Measurements from ENCODE around the gene WFIKKN1.

WFIKKN1 gene

DNA sequence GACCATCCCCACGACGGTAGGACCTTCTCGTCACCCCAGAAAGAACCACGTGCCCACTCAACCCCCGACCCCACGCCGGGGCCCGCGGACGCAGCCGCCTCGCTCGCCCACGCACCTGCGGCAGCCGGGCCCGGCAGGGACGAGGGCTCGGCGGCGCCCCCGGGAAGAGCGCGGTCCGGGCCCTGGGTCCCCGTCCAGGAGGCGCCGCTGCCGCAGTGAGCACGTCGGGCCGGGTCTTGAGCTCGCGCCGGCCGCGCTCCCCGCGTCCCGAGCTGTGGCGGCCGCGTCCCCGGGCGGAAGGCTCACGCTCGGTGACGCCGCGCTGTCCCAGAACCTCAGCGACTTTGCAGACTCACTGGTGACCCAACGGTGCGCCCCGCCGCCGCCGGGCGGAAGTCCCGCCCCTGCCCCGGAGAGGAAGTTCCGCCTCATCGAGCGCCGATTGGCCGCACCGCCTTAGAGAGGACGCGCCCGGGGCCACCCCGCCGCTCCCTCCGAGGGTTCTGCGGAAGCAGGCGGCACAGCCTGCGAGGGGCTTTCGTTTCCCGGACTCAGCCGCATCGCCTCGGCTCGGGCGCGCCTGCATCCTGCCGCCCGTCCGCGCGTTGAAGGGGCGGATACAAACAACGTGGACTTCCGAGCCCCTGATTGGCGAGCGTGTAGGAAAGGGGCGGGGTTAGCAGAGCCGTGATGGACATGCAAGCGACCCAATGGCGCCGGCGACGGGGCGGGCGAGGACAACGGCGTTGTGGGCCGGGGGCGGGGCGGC, 41.7 kb upstream of the WFIKKN1 start:
- Histone ChIP-seq H2AFZ (ENCODE audit: low read length, unreplicated experiment) (peak overlapping the region; percentile 95), H3K27ac (ENCODE audit: low read depth, low read length) (peak overlapping the region; percentile 93), H3K79me2 (ENCODE audit: control insufficient read depth, insufficient read depth, low read length, unreplicated experiment) (peaks cover 36% of the 10 kb centered on the region), H3K27me3 (ENCODE audit: insufficient read depth, low read length) (no peaks in the 10 kb centered on the region), H3K4me3 (ENCODE audit: low read depth, low read length) (peak overlapping the region; percentile 100), H3K4me1 (ENCODE audit: control insufficient read depth, insufficient read depth, low read length, unreplicated experiment) (peaks cover 16% of the 10 kb centered on the region), H3K36me3 (ENCODE audit: insufficient read depth, low read length) (no peaks in the 10 kb centered on the region)

DNA sequence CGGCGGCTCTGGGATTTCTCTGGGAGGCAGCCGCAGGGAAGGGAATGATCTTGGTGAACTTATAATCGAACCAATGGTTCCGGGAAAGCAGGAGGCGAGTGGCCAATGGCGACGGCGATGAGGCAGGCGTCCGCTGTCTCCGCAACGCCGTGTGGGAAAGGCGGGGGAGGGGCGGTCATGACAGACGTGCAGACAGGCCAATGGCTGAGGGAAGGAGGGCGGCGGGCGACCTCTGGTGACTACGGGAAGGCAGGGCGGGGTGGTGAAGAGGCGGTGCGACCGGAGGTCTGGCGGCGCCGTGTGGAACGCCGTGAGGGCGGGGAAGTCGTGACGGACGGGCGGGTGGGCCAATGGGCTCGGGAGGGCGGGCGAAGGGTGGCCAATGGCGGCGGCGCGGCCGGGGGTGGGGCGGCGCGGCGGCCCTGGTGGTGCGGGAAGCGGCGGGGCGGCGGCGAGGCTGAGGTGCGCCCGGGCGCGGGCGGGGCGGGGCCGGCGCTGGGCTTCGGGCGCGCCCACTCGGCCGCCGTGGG, 41.1 kb upstream of the WFIKKN1 start, which contains the start of gene RAB40C:
Gene RAB40C (plus strand): TSS at position 409 of the 530 bp plus-strand sequence. CDS start 226 bp downstream, outside the sequence.
- peak within 1 kb of the TSS; percentile 95 for H2AFZ ChIP-seq (ENCODE audit: low read length, unreplicated experiment)
- H3K27me3 ChIP-seq (ENCODE audit: insufficient read depth, low read length) = no peaks in the 10 kb centered on the region
- peaks cover 41% of the 10 kb centered on the region for H3K79me2 ChIP-seq (ENCODE audit: control insufficient read depth, insufficient read depth, low read length, unreplicated experiment)

DNA sequence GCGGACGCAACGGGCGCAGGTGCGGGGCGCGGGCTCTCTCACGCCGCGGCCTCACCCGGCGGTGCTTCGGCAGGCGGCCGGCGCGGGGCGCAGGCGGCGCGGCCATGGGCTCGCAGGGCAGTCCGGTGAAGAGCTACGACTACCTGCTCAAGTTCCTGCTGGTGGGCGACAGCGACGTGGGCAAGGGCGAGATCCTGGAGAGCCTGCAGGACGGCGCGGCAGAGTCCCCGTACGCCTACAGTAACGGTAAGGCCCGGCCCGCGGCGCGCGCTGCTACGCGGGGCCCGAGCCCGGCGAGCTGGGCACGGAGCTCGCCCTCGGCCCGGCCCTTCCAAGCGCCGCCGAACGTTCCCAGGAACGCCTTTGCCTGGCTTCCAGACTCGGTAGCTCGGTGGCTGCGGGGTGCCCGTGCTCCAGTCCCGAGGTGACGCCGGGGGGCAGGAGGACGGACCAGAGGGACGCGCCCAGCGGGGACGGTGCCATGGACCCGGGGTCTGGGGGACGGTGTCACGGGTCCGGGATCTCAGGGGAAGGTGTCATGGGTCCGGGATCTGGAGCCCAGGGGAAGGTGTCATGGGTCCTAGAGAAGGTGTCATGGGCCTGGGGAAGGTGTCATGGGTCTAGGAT, 40.5 kb upstream of the WFIKKN1 start:
- Histone ChIP-seq H3K36me3 (ENCODE audit: insufficient read depth, low read length) (no peaks in the 10 kb centered on the region), H3K27me3 (ENCODE audit: insufficient read depth, low read length) (no peaks in the 10 kb centered on the region), H3K27ac (ENCODE audit: low read depth, low read length) (no peak overlapping the region), H2AFZ (ENCODE audit: low read length, unreplicated experiment) (peak overlapping the region; percentile 87), H3K4me3 (ENCODE audit: low read depth, low read length) (peak overlapping the region; percentile 99), H3K4me1 (ENCODE audit: control insufficient read depth, insufficient read depth, low read length, unreplicated experiment) (peaks cover 16% of the 10 kb centered on the region), H3K79me2 (ENCODE audit: control insufficient read depth, insufficient read depth, low read length, unreplicated experiment) (peaks cover 41% of the 10 kb centered on the region)

More for the DNA sequence above, 41.1 kb upstream of the WFIKKN1 start, which contains the start of gene RAB40C:
- peak within 1 kb of the TSS; percentile 93 for H3K27ac ChIP-seq (ENCODE audit: low read depth, low read length)
- peaks cover 16% of the 10 kb centered on the region for H3K4me1 ChIP-seq (ENCODE audit: control insufficient read depth, insufficient read depth, low read length, unreplicated experiment)
- H3K4me3 ChIP-seq (ENCODE audit: low read depth, low read length) = peak within 1 kb of the TSS; percentile 100
- H3K36me3 ChIP-seq (ENCODE audit: insufficient read depth, low read length) = no peaks in the 10 kb centered on the region

DNA sequence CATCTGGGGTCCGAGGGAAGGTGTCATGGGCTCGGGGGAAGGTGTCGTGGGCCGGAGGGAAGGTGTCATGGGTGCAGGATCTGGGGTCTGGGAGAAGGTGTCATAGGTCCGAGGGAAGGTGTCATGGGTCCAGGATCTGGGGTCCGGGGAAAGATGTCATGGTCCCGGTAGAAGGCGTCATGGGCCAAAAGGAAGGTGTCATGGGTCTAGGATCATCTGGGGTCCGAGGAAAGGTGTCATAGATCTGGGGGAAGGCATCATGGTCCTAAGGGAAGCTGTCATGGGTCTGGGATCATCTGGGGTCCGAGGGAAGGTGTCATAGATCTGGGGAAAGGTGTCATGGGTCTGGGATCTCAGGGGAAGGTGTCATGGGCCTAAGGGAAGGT, 40.0 kb upstream of the WFIKKN1 start:
- H3K27ac ChIP-seq (ENCODE audit: low read depth, low read length) = no peak overlapping the region
- H3K36me3 ChIP-seq (ENCODE audit: insufficient read depth, low read length) = no peaks in the 10 kb centered on the region

DNA sequence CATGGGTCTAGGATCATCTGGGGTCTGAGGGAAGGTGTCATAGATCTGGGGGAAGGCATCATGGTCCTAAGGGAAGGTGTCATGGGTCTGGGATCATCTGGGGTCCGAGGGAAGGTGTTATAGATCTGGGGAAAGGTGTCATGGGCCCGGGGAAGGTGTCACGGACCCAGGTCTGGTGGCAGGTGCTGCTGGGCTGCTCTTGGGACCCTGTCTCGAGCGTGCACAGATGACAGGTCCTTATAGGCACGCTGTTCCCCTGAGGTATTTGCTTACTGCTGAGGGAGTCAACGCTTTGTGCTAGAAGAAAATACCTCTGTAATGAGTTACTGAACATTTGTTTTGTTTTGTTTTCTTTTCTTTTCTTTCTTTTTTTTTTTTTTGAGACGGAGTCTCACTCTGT, 39.6 kb upstream of the WFIKKN1 start:
- Histone ChIP-seq H3K4me3 (ENCODE audit: low read depth, low read length) (peak overlapping the region; percentile 99), H3K79me2 (ENCODE audit: control insufficient read depth, insufficient read depth, low read length, unreplicated experiment) (peaks cover 43% of the 10 kb centered on the region), H3K27me3 (ENCODE audit: insufficient read depth, low read length) (no peaks in the 10 kb centered on the region), H3K36me3 (ENCODE audit: insufficient read depth, low read length) (0 out of 2 replicates have a peak, but pooled peaks cover under 1% of the 10 kb centered on the region), H3K27ac (ENCODE audit: low read depth, low read length) (no peak overlapping the region), H3K4me1 (ENCODE audit: control insufficient read depth, insufficient read depth, low read length, unreplicated experiment) (peaks cover 12% of the 10 kb centered on the region), H2AFZ (ENCODE audit: low read length, unreplicated experiment) (no peak overlapping the region)

More for the DNA sequence above, 40.0 kb upstream of the WFIKKN1 start:
- Histone ChIP-seq H2AFZ (ENCODE audit: low read length, unreplicated experiment) (no peak overlapping the region), H3K4me3 (ENCODE audit: low read depth, low read length) (peak overlapping the region; percentile 99), H3K27me3 (ENCODE audit: insufficient read depth, low read length) (no peaks in the 10 kb centered on the region), H3K4me1 (ENCODE audit: control insufficient read depth, insufficient read depth, low read length, unreplicated experiment) (peaks cover 16% of the 10 kb centered on the region), H3K79me2 (ENCODE audit: control insufficient read depth, insufficient read depth, low read length, unreplicated experiment) (peaks cover 41% of the 10 kb centered on the region)

DNA sequence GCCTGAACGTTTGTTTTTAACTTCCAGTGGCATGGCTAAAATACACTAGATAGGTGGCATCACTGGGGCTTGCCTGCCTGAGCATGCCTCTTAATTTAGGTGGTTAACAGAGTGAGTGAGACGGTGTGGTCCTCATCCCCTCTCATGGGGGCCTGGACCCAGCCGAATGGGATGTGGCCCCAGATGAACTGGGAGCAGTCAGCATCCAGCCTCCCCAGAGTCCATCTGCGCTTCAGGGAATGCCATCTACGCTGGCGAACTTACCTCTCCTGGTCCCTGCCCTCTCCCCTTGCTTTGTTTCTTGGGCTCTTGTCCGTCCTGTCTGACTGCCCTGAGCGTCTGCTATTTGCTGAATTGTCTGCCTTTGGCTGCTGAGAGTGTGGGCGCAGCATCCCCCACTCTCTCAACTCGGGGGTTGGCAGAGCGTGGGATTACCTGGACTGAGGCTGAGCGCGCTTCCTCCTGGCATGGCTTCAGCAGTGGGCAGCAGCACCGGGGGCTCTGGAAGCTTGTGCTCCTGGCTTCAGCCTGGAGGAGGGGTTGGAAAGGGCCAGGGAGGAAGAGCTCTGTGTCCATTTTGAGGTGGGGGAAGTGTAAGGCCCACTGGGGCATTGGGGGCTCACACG, 38.8 kb upstream of the WFIKKN1 start:
- Histone ChIP-seq H3K4me1 (ENCODE audit: control insufficient read depth, insufficient read depth, low read length, unreplicated experiment) (peaks cover 8% of the 10 kb centered on the region), H3K27ac (ENCODE audit: low read depth, low read length) (no peak overlapping the region), H3K79me2 (ENCODE audit: control insufficient read depth, insufficient read depth, low read length, unreplicated experiment) (peaks cover 43% of the 10 kb centered on the region), H3K4me3 (ENCODE audit: low read depth, low read length) (no peak overlapping the region), H3K27me3 (ENCODE audit: insufficient read depth, low read length) (no peaks in the 10 kb centered on the region), H3K36me3 (ENCODE audit: insufficient read depth, low read length) (0 out of 2 replicates have a peak, but pooled peaks cover 2% of the 10 kb centered on the region), H2AFZ (ENCODE audit: low read length, unreplicated experiment) (no peak overlapping the region)

DNA sequence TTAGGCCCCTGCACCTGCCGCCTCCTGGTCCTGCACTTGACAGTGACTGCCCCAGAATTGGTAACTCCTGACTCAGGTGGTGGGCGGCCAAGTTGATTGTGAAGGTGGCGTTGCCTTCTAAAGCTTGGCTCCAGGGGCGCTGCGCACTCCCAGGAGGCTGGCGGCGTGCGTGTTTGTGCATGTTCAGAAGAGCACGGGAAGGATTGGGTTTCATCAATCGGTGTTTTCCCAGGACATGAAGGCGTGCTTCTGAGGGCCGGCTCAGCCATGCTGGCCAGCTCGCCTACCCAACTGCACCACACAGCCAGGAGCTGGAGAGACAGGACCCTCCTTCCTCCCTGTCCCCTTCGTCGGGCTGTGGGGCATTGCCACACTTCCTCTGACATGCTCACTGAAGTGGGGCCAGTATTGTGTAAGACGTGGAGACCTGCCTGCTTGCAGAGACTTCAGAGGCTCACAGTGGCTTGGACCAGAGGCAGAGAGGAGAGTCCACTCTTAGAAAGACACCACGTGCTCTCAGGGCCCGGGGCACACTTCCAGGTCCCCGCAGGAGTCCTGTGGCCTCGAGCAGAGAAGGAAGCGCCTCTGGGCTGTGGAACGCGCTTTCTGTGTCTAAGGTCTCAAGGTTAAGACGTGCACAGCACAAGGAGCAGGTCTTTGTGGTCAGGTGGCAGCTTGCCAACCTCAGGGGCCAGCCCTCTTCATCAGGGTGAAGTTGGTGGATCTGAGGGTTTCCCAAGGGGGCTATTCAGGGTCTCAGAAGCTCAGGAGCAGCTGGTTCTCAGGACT, 38.1 kb upstream of the WFIKKN1 start:
- Histone ChIP-seq H3K79me2 (ENCODE audit: control insufficient read depth, insufficient read depth, low read length, unreplicated experiment) (peaks cover 42% of the 10 kb centered on the region), H3K4me1 (ENCODE audit: control insufficient read depth, insufficient read depth, low read length, unreplicated experiment) (peaks cover 8% of the 10 kb centered on the region), H3K27me3 (ENCODE audit: insufficient read depth, low read length) (no peaks in the 10 kb centered on the region), H2AFZ (ENCODE audit: low read length, unreplicated experiment) (no peak overlapping the region), H3K4me3 (ENCODE audit: low read depth, low read length) (no peak overlapping the region), H3K36me3 (ENCODE audit: insufficient read depth, low read length) (0 out of 2 replicates have a peak, but pooled peaks cover 2% of the 10 kb centered on the region), H3K27ac (ENCODE audit: low read depth, low read length) (no peak overlapping the region)

DNA sequence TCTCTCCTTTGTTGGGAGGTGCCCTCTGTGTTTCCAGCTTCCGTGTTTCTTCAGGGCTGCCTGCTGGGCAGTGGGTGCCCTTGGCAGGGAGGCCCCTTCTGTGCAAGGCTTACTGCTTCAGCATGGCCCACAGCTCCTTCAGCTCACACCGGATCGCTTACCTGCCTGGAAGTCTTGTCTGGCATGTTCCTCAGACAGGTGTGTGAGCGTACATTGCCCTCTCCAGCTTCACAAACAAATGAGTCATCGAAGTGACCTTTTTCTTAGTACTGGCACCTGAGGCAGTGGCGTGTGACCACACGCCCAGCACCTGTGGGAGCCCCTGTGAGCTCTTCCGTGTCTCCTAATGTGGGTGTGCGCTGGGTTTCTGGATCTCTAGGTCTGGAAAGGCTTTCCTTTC, 37.4 kb upstream of the WFIKKN1 start:
- no peak overlapping the region for H2AFZ ChIP-seq (ENCODE audit: low read length, unreplicated experiment)
- no peak overlapping the region for H3K27ac ChIP-seq (ENCODE audit: low read depth, low read length)
- H3K27me3 ChIP-seq (ENCODE audit: insufficient read depth, low read length) = no peaks in the 10 kb centered on the region
- peaks cover 8% of the 10 kb centered on the region for H3K4me1 ChIP-seq (ENCODE audit: control insufficient read depth, insufficient read depth, low read length, unreplicated experiment)
- no peak overlapping the region for H3K4me3 ChIP-seq (ENCODE audit: low read depth, low read length)
- peaks cover 35% of the 10 kb centered on the region for H3K79me2 ChIP-seq (ENCODE audit: control insufficient read depth, insufficient read depth, low read length, unreplicated experiment)
- 0 out of 2 replicates have a peak, but pooled peaks cover 2% of the 10 kb centered on the region for H3K36me3 ChIP-seq (ENCODE audit: insufficient read depth, low read length)

DNA sequence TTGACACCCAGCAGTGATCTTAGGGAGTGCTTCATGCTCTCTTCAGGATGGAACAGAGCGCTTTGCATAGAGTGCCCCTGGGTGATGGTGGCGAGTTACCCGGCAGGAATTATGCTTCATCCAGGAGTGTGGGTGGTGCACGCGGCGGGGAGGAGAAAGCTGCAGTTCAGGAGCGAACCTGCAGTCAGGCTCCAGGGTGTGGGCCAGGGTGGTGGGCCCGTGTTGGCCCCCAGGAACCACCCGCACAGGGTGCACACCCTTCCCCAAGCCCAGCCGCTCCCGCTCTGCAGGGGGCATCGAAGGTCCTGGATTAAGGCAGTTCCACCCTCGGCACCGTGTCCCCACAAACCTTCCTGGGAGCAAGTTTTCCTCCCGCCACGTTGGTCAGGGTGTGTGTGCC, 37.0 kb upstream of the WFIKKN1 start:
- H3K36me3 ChIP-seq (ENCODE audit: insufficient read depth, low read length) = 0 out of 2 replicates have a peak, but pooled peaks cover 2% of the 10 kb centered on the region
- H3K27ac ChIP-seq (ENCODE audit: low read depth, low read length) = no peak overlapping the region
- H3K79me2 ChIP-seq (ENCODE audit: control insufficient read depth, insufficient read depth, low read length, unreplicated experiment) = peaks cover 34% of the 10 kb centered on the region
- H3K4me3 ChIP-seq (ENCODE audit: low read depth, low read length) = no peak overlapping the region
- no peaks in the 10 kb centered on the region for H3K27me3 ChIP-seq (ENCODE audit: insufficient read depth, low read length)
- H3K4me1 ChIP-seq (ENCODE audit: control insufficient read depth, insufficient read depth, low read length, unreplicated experiment) = peaks cover 8% of the 10 kb centered on the region
- no peak overlapping the region for H2AFZ ChIP-seq (ENCODE audit: low read length, unreplicated experiment)

DNA sequence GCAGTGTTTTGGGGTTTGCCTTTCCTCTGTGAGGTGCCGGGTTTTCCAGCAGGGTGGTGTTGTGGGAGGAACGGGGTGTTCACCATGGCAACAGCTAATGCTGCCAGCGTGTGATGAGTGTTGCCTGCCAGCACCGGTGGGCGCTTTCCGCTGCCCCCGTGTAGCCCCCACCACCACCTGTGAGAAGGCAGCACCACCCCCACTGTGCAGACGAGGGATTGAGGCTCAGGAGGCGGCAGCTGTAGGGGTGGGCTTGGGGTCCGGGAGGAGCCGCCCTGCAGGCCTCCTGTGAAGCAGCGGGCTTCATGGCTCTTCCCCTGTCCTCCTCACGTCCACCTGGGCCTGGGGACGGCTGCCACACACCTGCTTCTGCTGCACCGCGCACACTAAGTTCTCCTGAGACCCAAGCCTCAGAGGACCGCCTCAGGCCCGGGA, 35.7 kb upstream of the WFIKKN1 start:
- Histone ChIP-seq H3K4me3 (ENCODE audit: low read depth, low read length) (no peak overlapping the region), H3K4me1 (ENCODE audit: control insufficient read depth, insufficient read depth, low read length, unreplicated experiment) (peaks cover 8% of the 10 kb centered on the region), H3K36me3 (ENCODE audit: insufficient read depth, low read length) (peaks cover 7% of the 10 kb centered on the region; the same call in 1 of the 2 replicates), H3K27ac (ENCODE audit: low read depth, low read length) (no peak overlapping the region), H3K79me2 (ENCODE audit: control insufficient read depth, insufficient read depth, low read length, unreplicated experiment) (peaks cover 34% of the 10 kb centered on the region), H3K27me3 (ENCODE audit: insufficient read depth, low read length) (no peaks in the 10 kb centered on the region), H2AFZ (ENCODE audit: low read length, unreplicated experiment) (no peak overlapping the region)
